GM12874 (cell line): ENCODE measurements around the gene TMEM178B.

Experiments
- CTCF ChIP-seq: IDR thresholded peaks from 2 replicates; pipeline ENCODE4 v1.5.1; 2011; ENCODE audit warnings: low read depth, mild to moderate bottlenecking, control low read depth, low read length, moderate library complexity; ENCODE audit not compliant: insufficient read depth

The TMEM178B gene

GRCh38 chr7:141166926-141167325, 93.1 kb downstream of the TMEM178B start:
- TF ChIP-seq CTCF: no peak

GRCh38 chr7:141167381-141167964, 93.6 kb downstream of the TMEM178B start:
- no peak for TF ChIP-seq CTCF

GRCh38 chr7:141178486-141179135, 104.7 kb downstream of the TMEM178B start:
- no peak for TF ChIP-seq CTCF

GRCh38 chr7:141181812-141182211, 107.9 kb downstream of the TMEM178B start:
- TF ChIP-seq CTCF: no peak

- TF ChIP-seq CTCF: no peak
These were observed 110.8 kb downstream of the TMEM178B start for GRCh38 chr7:141184532-141185190.

- TF ChIP-seq CTCF: no peak
These were observed 111.6 kb downstream of the TMEM178B start for GRCh38 chr7:141185369-141185967.

- no peak for TF ChIP-seq CTCF
These were observed 115.4 kb downstream of the TMEM178B start for GRCh38 chr7:141189231-141189630.
